Right lobe of liver (tissue), 6 donors: ENCODE data around the gene TPPP. TPM values are rescaled to one million over a fixed set of nuclear protein-coding genes. Genes with fewer than 3 reads are reported as not detected.
A peak's percentile ranks its signal among the peaks of the same experiment; 100 is the strongest.

ENCODE experiments used
- ATAC-seq, 4 donors: fragments of 200-7000 bp; cut with Tn5 transposase; one replicate each; pipeline ENCODE4 v1.9.1; 2020; ENCODE audit warnings: mild to moderate bottlenecking in 4 of 4, moderate library complexity in 4 of 4
- DNase-seq, 3 donors: peaks; one replicate each; pipeline ENCODE4 v3.0.0-alpha.2; 2020
- H3K27ac ChIP-seq, 3 donors: fragments of 200-600 bp; one replicate each; pipeline ENCODE4 v1.8.0; 2022
- H3K27me3 ChIP-seq, 2 donors: fragments of 200-600 bp; one replicate each; pipeline ENCODE4 v1.8.0; 2022
- H3K36me3 ChIP-seq, 4 donors: fragments of 200-600 bp; sonication (generic) in 1 of 4; one replicate each; pipeline versions ENCODE4 v1.5.1 to v1.8.0; 2017 to 2022; ENCODE audit warnings: control low read depth in 1 of 4
- H3K4me1 ChIP-seq, 4 donors: fragments of 200-600 bp; sonication (generic) in 1 of 4; one replicate each; pipeline versions ENCODE4 v1.5.1 to v1.8.0; 2017 to 2022; ENCODE audit warnings: control low read depth in 1 of 4
- H3K4me3 ChIP-seq, 3 donors: fragments of 200-600 bp; one replicate each; pipeline ENCODE4 v1.8.0; 2022
- H3K9me3 ChIP-seq, 4 donors: fragments of 200-600 bp; sonication (generic) in 1 of 4; one replicate each; pipeline versions ENCODE4 v1.5.1 to v1.8.0; 2017 to 2022; ENCODE audit warnings: control low read depth in 1 of 4
- POLR2A ChIP-seq: fragments of 450-650 bp; IDR thresholded peaks from one replicate; pipeline ENCODE4 v1.6.1; 2017; ENCODE audit warnings: antibody characterized with exemption, mild to moderate bottlenecking
- WGBS: methylation state at CpG from one replicate; pipeline ENCODE4 v1.1.6; 2018; ENCODE audit warnings: low coverage, low lambda C conversion rate; ENCODE audit not compliant: insufficient coverage; ENCODE audit errors: missing lambda C conversion rate; 5-methylcytosine and 5-hydroxymethylcytosine counted together
- intact Hi-C, 2 donors: fragments of 100-400 bp; cut with DNase I; formaldehyde crosslinking; loops; one replicate each; pipeline versions ENCODE4 v1.11.2 to v1.14.1; 2022
- total RNA-seq, 6 experiments: library from RNA; depleted of rRNA in 2 of 6; stranded (reverse); fragments of >200 nt in 2 of 6; fragmentation: NEBNext Ultra II Directional in 3 of 6; extraction: Animal tissue kit (Norgen Biotek cat#: 25700) in 3 of 6; gene quantifications; one replicate each; pipeline versions ENCODE4 v1.1.0 to v1.2.4, GENCODE V29; 2016 to 2023
- TF ChIP-seq, protein P1 (sequence below), 4 donors: fragments of 200-600 bp in 3 of 4; fragments of 450-650 bp in 1 of 4; IDR thresholded peaks; one replicate each; pipeline versions ENCODE4 v1.5.1 to v1.8.0; 2016 to 2022; ENCODE audit warnings: antibody characterized with exemption in 4 of 4, mild to moderate bottlenecking in 2 of 4
- donor health status: DM: no; HTN: yes; CAD: no.
- donor health status: DM: no; HTN: no; CAD: no.
- donor health status: DM: no; HTN: no; CAD: no.
- donor health status: DM: no; HTN: yes; CAD: no.
- donor health status: DM: no; HTN: yes; CAD: no.

Gene TPPP
- total RNA-seq, 6 experiments from 2014 or later: 1.9 to 4.3 (median 2.4) TPM

DNA sequence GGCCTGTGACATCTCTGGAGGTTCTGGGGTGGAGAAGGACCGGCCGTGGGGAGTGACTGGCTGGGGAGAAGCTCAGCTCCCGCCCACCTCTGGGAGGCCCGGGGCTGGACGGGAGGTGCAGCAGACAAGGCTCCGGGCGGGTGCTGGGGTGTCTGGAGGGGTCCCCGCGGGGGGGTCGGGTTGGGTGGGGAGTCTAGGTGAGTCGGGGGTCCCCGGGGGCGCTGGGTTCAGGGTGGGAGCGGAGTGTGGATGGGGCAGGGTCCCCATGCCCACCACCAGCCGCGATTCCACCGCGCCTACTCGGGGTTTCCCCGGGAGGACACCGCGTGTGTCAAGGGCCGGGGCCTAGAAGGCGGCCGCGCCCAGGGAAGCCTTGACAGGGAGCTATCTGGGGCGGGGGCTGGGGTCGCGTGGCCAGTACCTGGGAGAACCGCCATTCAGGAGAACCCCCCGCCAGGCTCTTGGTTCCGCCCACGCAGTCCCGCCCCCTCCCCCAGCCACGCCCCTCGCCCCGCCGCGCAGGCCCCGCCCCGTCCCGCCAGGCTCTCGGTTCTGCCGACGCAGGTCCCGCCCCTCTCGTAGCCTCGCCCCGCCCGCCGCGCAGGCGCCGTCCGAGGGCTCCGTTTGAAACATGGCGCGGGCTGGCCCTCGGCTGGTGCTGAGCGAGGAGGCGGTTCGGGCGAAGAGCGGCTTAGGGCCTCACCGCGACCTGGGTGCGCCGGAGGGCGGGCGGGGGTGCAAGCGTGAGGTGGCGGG lies 81.2 kb downstream of the TPPP start, which contains the start of gene CEP72:
TSS of gene CEP72 (plus strand) at position 610 of the 756 bp plus-strand sequence. CDS start at position 632, 22 bp downstream.
- peaks cover 0 to 6% (median 2%) of the 10 kb centered on the region in 4 donors for H3K4me1 ChIP-seq
- DNase-seq (peak; percentile 94 to 95 (median 94)), ATAC-seq (peak; percentile 93 to 98 (median 96))
- WGBS: 0% methylated on average over 12 of the region's 72 CpGs
- no peaks in the 10 kb centered on the region for H3K36me3 ChIP-seq
- no peak for TF ChIP-seq POLR2A
- TF ChIP-seq, protein P1, sequence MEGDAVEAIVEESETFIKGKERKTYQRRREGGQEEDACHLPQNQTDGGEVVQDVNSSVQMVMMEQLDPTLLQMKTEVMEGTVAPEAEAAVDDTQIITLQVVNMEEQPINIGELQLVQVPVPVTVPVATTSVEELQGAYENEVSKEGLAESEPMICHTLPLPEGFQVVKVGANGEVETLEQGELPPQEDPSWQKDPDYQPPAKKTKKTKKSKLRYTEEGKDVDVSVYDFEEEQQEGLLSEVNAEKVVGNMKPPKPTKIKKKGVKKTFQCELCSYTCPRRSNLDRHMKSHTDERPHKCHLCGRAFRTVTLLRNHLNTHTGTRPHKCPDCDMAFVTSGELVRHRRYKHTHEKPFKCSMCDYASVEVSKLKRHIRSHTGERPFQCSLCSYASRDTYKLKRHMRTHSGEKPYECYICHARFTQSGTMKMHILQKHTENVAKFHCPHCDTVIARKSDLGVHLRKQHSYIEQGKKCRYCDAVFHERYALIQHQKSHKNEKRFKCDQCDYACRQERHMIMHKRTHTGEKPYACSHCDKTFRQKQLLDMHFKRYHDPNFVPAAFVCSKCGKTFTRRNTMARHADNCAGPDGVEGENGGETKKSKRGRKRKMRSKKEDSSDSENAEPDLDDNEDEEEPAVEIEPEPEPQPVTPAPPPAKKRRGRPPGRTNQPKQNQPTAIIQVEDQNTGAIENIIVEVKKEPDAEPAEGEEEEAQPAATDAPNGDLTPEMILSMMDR (IDR thresholded peaks at IDR 0.05): no peak
- no peaks in the 10 kb centered on the region for H3K9me3 ChIP-seq
- peak within 1 kb of the TSS; percentile 69 to 92 (median 83) for H3K4me3 ChIP-seq
- H3K27me3 ChIP-seq: no peaks in the 10 kb centered on the region
- no peak within 1 kb of the TSS for H3K27ac ChIP-seq
- intact Hi-C loops: no loop called here

DNA sequence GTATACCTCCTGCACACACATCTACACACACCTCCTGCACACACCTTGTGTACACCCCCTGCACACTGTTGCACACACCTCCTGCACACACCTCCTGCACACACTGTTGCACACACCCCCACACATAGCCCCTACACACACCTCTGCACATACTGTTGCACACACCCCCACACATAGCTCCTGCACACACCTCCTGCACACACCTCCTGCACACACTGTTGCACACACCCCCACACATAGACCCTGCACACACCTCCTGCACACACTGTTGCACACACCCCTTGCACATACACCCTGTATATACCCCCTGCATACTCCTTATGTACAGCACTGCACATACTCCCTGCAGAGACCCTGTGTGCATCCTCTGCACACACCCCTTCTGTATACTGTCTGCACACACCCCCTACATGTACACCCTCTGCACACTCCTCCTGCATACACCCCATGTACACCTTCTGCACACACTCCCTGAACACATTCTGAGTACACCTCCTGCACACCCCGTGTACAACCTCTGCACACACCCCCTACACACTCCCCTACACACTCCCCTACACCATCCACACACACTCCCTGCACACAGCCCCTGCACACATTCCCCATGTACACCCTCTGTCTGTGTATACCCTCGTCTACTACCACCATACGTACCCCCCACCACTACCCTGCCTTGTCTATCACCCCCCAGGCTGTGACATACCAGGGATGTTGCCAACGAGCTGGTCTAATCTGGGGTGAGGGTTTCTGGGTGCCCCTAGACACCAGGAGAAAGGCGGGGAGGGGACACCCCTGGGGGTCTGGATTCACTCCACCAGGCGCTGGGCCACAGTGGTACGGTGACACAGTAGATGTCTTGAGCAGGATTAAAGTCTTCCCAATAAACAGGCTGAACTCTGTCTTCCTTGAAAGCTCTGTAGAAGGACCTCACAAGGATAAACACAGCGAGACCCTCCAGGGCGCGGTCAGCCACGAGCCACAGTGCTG lies 82.1 kb downstream of the TPPP start:
- TF ChIP-seq, protein P1 (IDR thresholded peaks at IDR 0.05): no peak
- no peak for TF ChIP-seq POLR2A
- ATAC-seq (no peak), DNase-seq (no peak)
- H3K27me3 ChIP-seq: no peaks in the 10 kb centered on the region
- peak overlapping the region; percentile 69 to 92 (median 83) for H3K4me3 ChIP-seq
- H3K4me1 ChIP-seq: peaks cover 0 to 6% (median 2%) of the 10 kb centered on the region in 4 donors
- WGBS: 82% methylated on average over 7 of the region's 11 CpGs
- no peaks in the 10 kb centered on the region for H3K36me3 ChIP-seq
- no peaks in the 10 kb centered on the region for H3K9me3 ChIP-seq
- no peak overlapping the region for H3K27ac ChIP-seq
- intact Hi-C loops: no loop called here

DNA sequence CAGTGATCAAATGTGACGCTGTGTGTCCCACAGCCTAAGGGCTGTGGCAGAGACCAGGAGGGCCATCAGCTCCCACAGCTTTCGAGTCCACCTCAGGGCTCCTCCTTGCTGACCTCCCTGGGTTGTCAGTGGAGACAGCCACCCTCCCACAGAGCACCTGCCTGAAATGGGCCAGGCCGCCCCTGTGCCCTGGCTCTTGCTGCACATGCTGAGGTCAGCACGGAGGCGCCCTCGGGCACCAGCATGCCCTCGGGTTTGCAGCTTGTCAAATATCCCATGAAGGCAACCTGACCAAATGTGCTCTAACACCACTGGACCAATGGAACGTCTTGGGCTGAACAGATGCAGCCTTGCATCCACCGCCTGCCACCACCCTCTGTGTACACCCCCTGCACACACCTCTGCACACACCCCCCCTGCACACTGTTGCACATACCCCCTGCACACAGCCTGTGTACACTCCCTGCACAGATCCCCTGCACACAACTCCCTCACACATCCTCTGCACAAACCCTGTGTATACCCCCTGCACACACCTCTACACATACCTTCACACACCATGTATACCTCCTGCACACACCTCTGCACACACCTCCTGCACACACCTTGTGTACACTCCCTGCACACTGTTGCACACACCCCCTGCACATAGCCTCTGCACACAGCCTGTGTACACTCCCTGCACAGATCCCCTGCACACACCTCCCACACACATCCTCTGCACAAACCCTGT lies 83.0 kb downstream of the TPPP start:
- DNase-seq: no peak
- intact Hi-C loops: no loop called here
- H3K9me3 ChIP-seq: no peaks in the 10 kb centered on the region
- H3K27ac ChIP-seq: no peak overlapping the region
- no peaks in the 10 kb centered on the region for H3K36me3 ChIP-seq
- H3K4me1 ChIP-seq: peaks cover 0 to 6% (median 2%) of the 10 kb centered on the region in 4 donors
- no peaks in the 10 kb centered on the region for H3K27me3 ChIP-seq
- no peak overlapping the region for H3K4me3 ChIP-seq
- no peak for ATAC-seq
- TF ChIP-seq, protein P1 (IDR thresholded peaks at IDR 0.05): no peak
- TF ChIP-seq POLR2A: no peak
- no CpG with 5 or more reads among the region's 9 CpGs for WGBS

Other genes starting within 250 kb of the TPPP start
- 1 to 10 TPM in 2 of 6 experiments, under 1 TPM in 4; 0.32 to 1.8 (median 0.46) TPM for gene SLC9A3, start 168.9 kb downstream of the TPPP start, total RNA-seq
- gene CEP72, start 81.0 kb downstream of the TPPP start, total RNA-seq: 1 to 10 TPM; 3.4 to 6.0 (median 4.2) TPM
- gene ZDHHC11B, start 91.4 kb upstream of the TPPP start, total RNA-seq: 1 to 10 TPM in 5 of 6 experiments, under 1 TPM in 1; 0.56 to 5.1 (median 2.8) TPM
- 10 to 100 TPM in 2 of 6 experiments, 1 to 10 TPM in 3, under 1 TPM in 1; 0.50 to 14.4 (median 5.8) TPM for gene ZDHHC11, start 157.6 kb upstream of the TPPP start, total RNA-seq
- gene BRD9, start 199.4 kb upstream of the TPPP start, total RNA-seq: 10 to 100 TPM; 10.7 to 16.7 (median 13.8) TPM
- 1 to 10 TPM in 2 of 6 experiments, under 1 TPM in 4; 0.15 to 3.2 (median 0.70) TPM for gene TRIP13, start 199.5 kb upstream of the TPPP start, total RNA-seq